ENCODE results near the gene AFF3.
"Not testable (repeated sequence)": the region's sequence is repeated elsewhere in the genome, so short reads cannot be mapped to it uniquely, and the experiment has no call there.

AFF3 gene

GRCh38 chr2:99776206-99776905 lies 366.0 kb downstream of the AFF3 start:
- DNase-seq = no peak

GRCh38 chr2:99775585-99775984 lies 366.8 kb downstream of the AFF3 start:
- DNase-seq = no peak

GRCh38 chr2:99773642-99774041 lies 368.7 kb downstream of the AFF3 start:
- DNase-seq = not testable (repeated sequence)

- DNase-seq = no peak
Observed at GRCh38 chr2:99772591-99773331, 369.6 kb downstream of the AFF3 start.

- no peak for DNase-seq
Observed at GRCh38 chr2:99771681-99772333, 370.6 kb downstream of the AFF3 start.

GRCh38 chr2:99770876-99771275 lies 371.5 kb downstream of the AFF3 start:
- no peak for DNase-seq

- DNase-seq = no peak
Observed at GRCh38 chr2:99765731-99766318, 376.6 kb downstream of the AFF3 start.

- no peak for DNase-seq
Observed at GRCh38 chr2:99763764-99764163, 378.6 kb downstream of the AFF3 start.

GRCh38 chr2:99762714-99763113 lies 379.7 kb downstream of the AFF3 start:
- DNase-seq = no peak

- DNase-seq = no peak
Observed at GRCh38 chr2:99757611-99758114, 384.7 kb downstream of the AFF3 start.

- DNase-seq = no peak
Observed at GRCh38 chr2:99756059-99756458, 386.3 kb downstream of the AFF3 start.

GRCh38 chr2:99754210-99754609 lies 388.2 kb downstream of the AFF3 start:
- no peak for DNase-seq

GRCh38 chr2:99753505-99753904 lies 388.9 kb downstream of the AFF3 start:
- DNase-seq = no peak

GRCh38 chr2:99748344-99748743 lies 394.0 kb downstream of the AFF3 start:
- DNase-seq = no peak

GRCh38 chr2:99747842-99748241 lies 394.5 kb downstream of the AFF3 start:
- DNase-seq = no peak

- DNase-seq = no peak
Observed at GRCh38 chr2:99743146-99743545, 399.2 kb downstream of the AFF3 start.

GRCh38 chr2:99737537-99737936 lies 404.9 kb downstream of the AFF3 start:
- no peak for DNase-seq

GRCh38 chr2:99735753-99736152 lies 406.6 kb downstream of the AFF3 start:
- DNase-seq = no peak

GRCh38 chr2:99735314-99735713 lies 407.1 kb downstream of the AFF3 start:
- DNase-seq = not testable (repeated sequence)

- no peak for DNase-seq
Observed at GRCh38 chr2:99734236-99734635, 408.2 kb downstream of the AFF3 start.

- DNase-seq = no peak
Observed at GRCh38 chr2:99729104-99730025, 413.0 kb downstream of the AFF3 start.

GRCh38 chr2:99728166-99728565 lies 414.2 kb downstream of the AFF3 start:
- DNase-seq = no peak

Measured in GDM1 (cell line).